ENCODE measurements around the gene TMEM107. TPM values are rescaled to one million over a fixed set of nuclear protein-coding genes. Genes with fewer than 3 reads are reported as not detected.

Gene TMEM107
- total and polyA plus RNA-seq, 10 of the 15 experiments (the other 5 are each of a cell fraction or from before 2014, with no cell fraction given), result 7.9 to 38.7 (median 22.9) TPM

DNA sequence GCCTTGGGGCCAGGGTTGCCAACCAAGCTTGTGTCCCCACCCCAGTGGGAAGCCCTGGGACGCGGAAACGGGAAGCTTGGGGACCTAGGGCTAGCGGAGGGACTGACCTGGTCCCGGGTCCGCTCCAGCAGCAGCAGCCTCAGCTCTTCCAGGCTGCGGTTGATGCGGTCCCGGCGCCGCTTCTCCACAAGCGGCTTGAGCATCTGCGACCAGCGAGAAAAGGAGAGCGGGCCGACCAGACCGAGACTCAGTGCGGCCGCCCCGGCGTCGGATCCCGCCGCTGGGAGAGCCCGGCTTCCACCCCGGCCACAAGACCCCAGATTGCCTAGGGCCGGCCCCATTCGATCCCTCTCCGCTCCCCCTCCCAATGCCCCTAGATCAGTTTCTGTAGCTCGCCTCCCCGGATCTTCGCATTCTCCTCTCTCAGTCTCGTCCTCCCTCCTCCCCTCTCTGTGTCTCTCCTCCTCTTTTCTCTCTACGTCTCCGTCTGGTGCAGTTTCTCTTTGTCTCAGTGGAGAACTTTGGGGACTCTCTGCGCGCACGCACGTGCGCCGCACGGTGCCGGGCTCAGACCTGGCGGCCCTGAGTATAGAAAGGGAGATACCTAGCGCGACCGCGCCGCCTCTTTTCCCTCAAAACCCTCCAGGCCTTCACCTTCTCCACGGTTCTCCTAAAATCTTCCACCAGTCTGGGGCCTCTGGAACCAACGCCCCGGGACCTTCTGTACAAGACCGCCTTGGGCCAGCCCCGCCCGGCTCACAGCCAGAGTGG lies 53.1 kb downstream of the TMEM107 start (continued):
- TF ChIP-seq IRF5 (IDR thresholded peaks at IDR 0.05; ENCODE audit: borderline replicate concordance), result no peak
- peak; percentile 59; the same call in 1 of the 2 replicates for TF ChIP-seq MAX (IDR thresholded peaks at IDR 0.05; ENCODE audit: low read depth, low read length)
- TF ChIP-seq HDAC6 (IDR thresholded peaks at IDR 0.05; ENCODE audit: unreplicated experiment), result peak; percentile 77
- TF ChIP-seq CUX1 (IDR thresholded peaks at IDR 0.05; ENCODE audit: insufficient replicate concordance, low read depth, low read length), result no peak
- TF ChIP-seq HCFC1 (IDR thresholded peaks at IDR 0.05; ENCODE audit: low read length), result no peak
- no peak for TF ChIP-seq POLR2AphosphoS2 (IDR thresholded peaks at IDR 0.05; ENCODE audit: low read depth, low read length)
- no peak for TF ChIP-seq SKIL (IDR thresholded peaks at IDR 0.05; ENCODE audit: low read depth, poor library complexity, severe bottlenecking)
- TF ChIP-seq SMAD5 (IDR thresholded peaks at IDR 0.05; ENCODE audit: low read depth), result no peak
- no peak for TF ChIP-seq ASH2L (IDR thresholded peaks at IDR 0.05; ENCODE audit: borderline replicate concordance, low read depth)

MicroRNA genes within 50 kb of the gene (microRNA counts, 767-probe panel; counts per million panel counts)
- 784 counts per million, percentile 18 among the panel's probes with 10 or more counts for microRNA hsa-miR-4521

Small RNA genes lying within 50 kb of the gene (microRNA-seq; reads per million reads assigned to microRNA genes)
- gene MIR4521, result 163 reads per million, percentile 79 among the genes with 10 or more reads in this experiment
- gene MIR6883, result not detected

Other genes with a start within 250 kb of the TMEM107 start
Only the 7 nearest of the 20 such genes appear.
- not detected in 2 replicates for gene ALOXE3, start 57.9 kb downstream of the TMEM107 start, total RNA-seq (2014; rRNA removed)
- gene ALOXE3, start 57.9 kb downstream of the TMEM107 start, total RNA-seq (2014; rRNA removed; fragmentation: Illumina TruSeq; extraction: Trizol), result not detected in 2 replicates
- not detected in 2 replicates for gene ALOXE3, start 57.9 kb downstream of the TMEM107 start, total RNA-seq (2021)
- 0.04 and 0.09 TPM in 2 replicates for gene ALOXE3, start 57.9 kb downstream of the TMEM107 start, polyA plus RNA-seq (2011; rRNA removed)
- gene ALOXE3, start 57.9 kb downstream of the TMEM107 start, polyA plus RNA-seq (2014; fragmentation: Illumina TruSeq; extraction: Trizol), result not detected in 2 replicates
- not detected for gene ALOXE3, start 57.9 kb downstream of the TMEM107 start, polyA plus RNA-seq (2014; fragmentation: Nextera tagmentation; extraction: Ambion mirVana)
- not detected in 2 replicates for gene ALOXE3, start 57.9 kb downstream of the TMEM107 start, polyA plus RNA-seq (2014; rRNA removed)
- gene ALOXE3, start 57.9 kb downstream of the TMEM107 start, polyA plus RNA-seq (2016; fragmentation: Nextera tagmentation; extraction: Ambion mirVana), result not detected
- 0.22 and 1.1 TPM in 2 replicates for gene HES7, start 52.3 kb downstream of the TMEM107 start, total RNA-seq (2014; rRNA removed)
- gene HES7, start 52.3 kb downstream of the TMEM107 start, total RNA-seq (2014; rRNA removed; fragmentation: Illumina TruSeq; extraction: Trizol), result 0.09 TPM in 1 of 2 replicates, not detected in the other
- gene HES7, start 52.3 kb downstream of the TMEM107 start, total RNA-seq (2021), result 1.3 and 1.9 TPM in 2 replicates
- 0.27 and 0.38 TPM in 2 replicates for gene HES7, start 52.3 kb downstream of the TMEM107 start, polyA plus RNA-seq (2011; rRNA removed)
- gene HES7, start 52.3 kb downstream of the TMEM107 start, polyA plus RNA-seq (2014; fragmentation: Illumina TruSeq; extraction: Trizol), result not detected in 2 replicates
- gene HES7, start 52.3 kb downstream of the TMEM107 start, polyA plus RNA-seq (2014; fragmentation: Nextera tagmentation; extraction: Ambion mirVana), result under 1 TPM in 1 of 2 experiments, not detected in 1; 0.07 TPM
- gene HES7, start 52.3 kb downstream of the TMEM107 start, polyA plus RNA-seq (2014; rRNA removed), result 0.87 and 1.3 TPM in 2 replicates
- gene HES7, start 52.3 kb downstream of the TMEM107 start, polyA plus RNA-seq (2016; fragmentation: Nextera tagmentation; extraction: Ambion mirVana), result under 1 TPM in 1 of 2 experiments, not detected in 1; 0.08 TPM
- gene PER1, start 24.0 kb downstream of the TMEM107 start, total RNA-seq (2014; rRNA removed), result 4.9 and 5.5 TPM in 2 replicates
- gene PER1, start 24.0 kb downstream of the TMEM107 start, total RNA-seq (2014; rRNA removed; fragmentation: Illumina TruSeq; extraction: Trizol), result 1.9 and 2.2 TPM in 2 replicates
- 19.9 and 25.1 TPM in 2 replicates for gene PER1, start 24.0 kb downstream of the TMEM107 start, total RNA-seq (2021)
- gene PER1, start 24.0 kb downstream of the TMEM107 start, polyA plus RNA-seq (2011; rRNA removed), result 3.6 and 8.6 TPM in 2 replicates
- 0.81 and 4.1 TPM in 2 replicates for gene PER1, start 24.0 kb downstream of the TMEM107 start, polyA plus RNA-seq (2014; fragmentation: Illumina TruSeq; extraction: Trizol)
- gene PER1, start 24.0 kb downstream of the TMEM107 start, polyA plus RNA-seq (2014; fragmentation: Nextera tagmentation; extraction: Ambion mirVana), result under 1 TPM; 0.02 to 0.26 TPM
- 8.6 and 12.4 TPM in 2 replicates for gene PER1, start 24.0 kb downstream of the TMEM107 start, polyA plus RNA-seq (2014; rRNA removed)
- gene PER1, start 24.0 kb downstream of the TMEM107 start, polyA plus RNA-seq (2016; fragmentation: Nextera tagmentation; extraction: Ambion mirVana), result 1 to 10 TPM; 5.3 to 6.7 TPM
- 3.8 and 4.7 TPM in 2 replicates for gene VAMP2, start 13.4 kb downstream of the TMEM107 start, total RNA-seq (2014; rRNA removed)
- gene VAMP2, start 13.4 kb downstream of the TMEM107 start, total RNA-seq (2014; rRNA removed; fragmentation: Illumina TruSeq; extraction: Trizol), result 6.1 and 6.4 TPM in 2 replicates
- 25.1 and 27.8 TPM in 2 replicates for gene VAMP2, start 13.4 kb downstream of the TMEM107 start, total RNA-seq (2021)
- 18.8 and 24.9 TPM in 2 replicates for gene VAMP2, start 13.4 kb downstream of the TMEM107 start, polyA plus RNA-seq (2011; rRNA removed)
- gene VAMP2, start 13.4 kb downstream of the TMEM107 start, polyA plus RNA-seq (2014; fragmentation: Illumina TruSeq; extraction: Trizol), result 35.2 and 40.8 TPM in 2 replicates
- gene VAMP2, start 13.4 kb downstream of the TMEM107 start, polyA plus RNA-seq (2014; fragmentation: Nextera tagmentation; extraction: Ambion mirVana), result 1 to 10 TPM; 3.0 to 6.3 TPM
- 25.0 and 25.3 TPM in 2 replicates for gene VAMP2, start 13.4 kb downstream of the TMEM107 start, polyA plus RNA-seq (2014; rRNA removed)
- 10 to 100 TPM; 25.0 to 28.0 TPM for gene VAMP2, start 13.4 kb downstream of the TMEM107 start, polyA plus RNA-seq (2016; fragmentation: Nextera tagmentation; extraction: Ambion mirVana)
- gene BORCS6, start 13.8 kb upstream of the TMEM107 start, total RNA-seq (2014; rRNA removed), result 11.1 and 14.1 TPM in 2 replicates
- gene BORCS6, start 13.8 kb upstream of the TMEM107 start, total RNA-seq (2014; rRNA removed; fragmentation: Illumina TruSeq; extraction: Trizol), result 3.4 and 4.0 TPM in 2 replicates
- 10.8 and 11.5 TPM in 2 replicates for gene BORCS6, start 13.8 kb upstream of the TMEM107 start, total RNA-seq (2021)
- 2.7 and 4.9 TPM in 2 replicates for gene BORCS6, start 13.8 kb upstream of the TMEM107 start, polyA plus RNA-seq (2011; rRNA removed)
- 0.81 and 3.2 TPM in 2 replicates for gene BORCS6, start 13.8 kb upstream of the TMEM107 start, polyA plus RNA-seq (2014; fragmentation: Illumina TruSeq; extraction: Trizol)
- gene BORCS6, start 13.8 kb upstream of the TMEM107 start, polyA plus RNA-seq (2014; fragmentation: Nextera tagmentation; extraction: Ambion mirVana), result under 1 TPM; 0.37 to 0.64 TPM
- gene BORCS6, start 13.8 kb upstream of the TMEM107 start, polyA plus RNA-seq (2014; rRNA removed), result 8.6 and 9.1 TPM in 2 replicates
- 10 to 100 TPM; 10.5 to 11.7 TPM for gene BORCS6, start 13.8 kb upstream of the TMEM107 start, polyA plus RNA-seq (2016; fragmentation: Nextera tagmentation; extraction: Ambion mirVana)
- 125 and 134 TPM in 2 replicates for gene AURKB, start 34.2 kb upstream of the TMEM107 start, total RNA-seq (2014; rRNA removed)
- 101 and 109 TPM in 2 replicates for gene AURKB, start 34.2 kb upstream of the TMEM107 start, total RNA-seq (2014; rRNA removed; fragmentation: Illumina TruSeq; extraction: Trizol)
- 140 and 141 TPM in 2 replicates for gene AURKB, start 34.2 kb upstream of the TMEM107 start, total RNA-seq (2021)
- gene AURKB, start 34.2 kb upstream of the TMEM107 start, polyA plus RNA-seq (2011; rRNA removed), result 24.7 and 52.7 TPM in 2 replicates
- 89.9 and 149 TPM in 2 replicates for gene AURKB, start 34.2 kb upstream of the TMEM107 start, polyA plus RNA-seq (2014; fragmentation: Illumina TruSeq; extraction: Trizol)
- 100 to 1,000 TPM; 107 to 121 TPM for gene AURKB, start 34.2 kb upstream of the TMEM107 start, polyA plus RNA-seq (2014; fragmentation: Nextera tagmentation; extraction: Ambion mirVana)
- 81.5 and 106 TPM in 2 replicates for gene AURKB, start 34.2 kb upstream of the TMEM107 start, polyA plus RNA-seq (2014; rRNA removed)
- gene AURKB, start 34.2 kb upstream of the TMEM107 start, polyA plus RNA-seq (2016; fragmentation: Nextera tagmentation; extraction: Ambion mirVana), result 100 to 1,000 TPM; 187 to 209 TPM
- 13.9 and 14.6 TPM in 2 replicates for gene CTC1, start 71.7 kb upstream of the TMEM107 start, total RNA-seq (2014; rRNA removed)
- gene CTC1, start 71.7 kb upstream of the TMEM107 start, total RNA-seq (2014; rRNA removed; fragmentation: Illumina TruSeq; extraction: Trizol), result 9.9 and 12.3 TPM in 2 replicates
- gene CTC1, start 71.7 kb upstream of the TMEM107 start, total RNA-seq (2021), result 40.7 and 45.7 TPM in 2 replicates
- 16.9 and 26.5 TPM in 2 replicates for gene CTC1, start 71.7 kb upstream of the TMEM107 start, polyA plus RNA-seq (2011; rRNA removed)
- 25.5 and 26.4 TPM in 2 replicates for gene CTC1, start 71.7 kb upstream of the TMEM107 start, polyA plus RNA-seq (2014; fragmentation: Illumina TruSeq; extraction: Trizol)
- 1 to 10 TPM; 6.6 to 7.0 TPM for gene CTC1, start 71.7 kb upstream of the TMEM107 start, polyA plus RNA-seq (2014; fragmentation: Nextera tagmentation; extraction: Ambion mirVana)
- 23.5 and 30.2 TPM in 2 replicates for gene CTC1, start 71.7 kb upstream of the TMEM107 start, polyA plus RNA-seq (2014; rRNA removed)
- 10 to 100 TPM; 27.5 to 28.5 TPM for gene CTC1, start 71.7 kb upstream of the TMEM107 start, polyA plus RNA-seq (2016; fragmentation: Nextera tagmentation; extraction: Ambion mirVana)